ENCODE measurements around the gene KRTAP10-1. TPM values are rescaled to one million over a fixed set of nuclear protein-coding genes. Genes with fewer than 3 reads are reported as not detected.

Gene KRTAP10-1
- total and polyA plus RNA-seq, 9 of the 15 experiments (the other 6 are each of a cell fraction or from before 2014, with no cell fraction given): not detected

- Histone ChIP-seq H3K4me3 (no peak overlapping the region), H4K20me1 (replicated peaks; ENCODE audit: control insufficient read depth, insufficient read depth, low read length) (peaks cover 9% of the 10 kb centered on the region; the same call in 1 of the 2 replicates), H3K79me2 (ENCODE audit: control insufficient read depth, insufficient read depth, low read length) (no peaks in the 10 kb centered on the region), H3K4me2 (ENCODE audit: insufficient read depth, low read length) (no peak overlapping the region), H3K9ac (ENCODE audit: insufficient read depth in 1 of 2, low read depth in 2 of 2, low read length in 2 of 2) (no peak overlapping the region), H3K27ac (ENCODE audit: extremely low read depth, low read depth, low read length) (no peak overlapping the region), H3K9me3 (replicated peaks; ENCODE audit: control insufficient read depth, insufficient read depth, low read depth, low read length) (peaks cover 21% of the 10 kb centered on the region; the same call in 1 of the 2 replicates), H3K36me3 (ENCODE audit: control insufficient read depth, insufficient read depth, low read length) (no peaks in the 10 kb centered on the region), H2AFZ (ENCODE audit: low read depth, low read length) (no peak overlapping the region), H3K4me1 (replicated peaks in 1 of 2; ENCODE audit: control insufficient read depth in 2 of 2, insufficient read depth in 2 of 2, low read length in 2 of 2) (peaks cover 0 to 26% of the 10 kb centered on the region in 2 experiments; a peak in 1 of 5 replicates), H3K9me1 (ENCODE audit: control insufficient read depth, insufficient read depth, low read length) (no peaks in the 10 kb centered on the region), H3K27me3 (ENCODE audit: control insufficient read depth in 2 of 2, insufficient read depth in 2 of 2, low read length in 2 of 2) (peaks cover 18 to 46% of the 10 kb centered on the region in 2 experiments; a peak in 3 of 5 replicates)
- TF ChIP-seq, protein P1, sequence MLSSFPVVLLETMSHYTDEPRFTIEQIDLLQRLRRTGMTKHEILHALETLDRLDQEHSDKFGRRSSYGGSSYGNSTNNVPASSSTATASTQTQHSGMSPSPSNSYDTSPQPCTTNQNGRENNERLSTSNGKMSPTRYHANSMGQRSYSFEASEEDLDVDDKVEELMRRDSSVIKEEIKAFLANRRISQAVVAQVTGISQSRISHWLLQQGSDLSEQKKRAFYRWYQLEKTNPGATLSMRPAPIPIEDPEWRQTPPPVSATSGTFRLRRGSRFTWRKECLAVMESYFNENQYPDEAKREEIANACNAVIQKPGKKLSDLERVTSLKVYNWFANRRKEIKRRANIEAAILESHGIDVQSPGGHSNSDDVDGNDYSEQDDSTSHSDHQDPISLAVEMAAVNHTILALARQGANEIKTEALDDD (IDR thresholded peaks at IDR 0.05): peak; percentile 87
- TF ChIP-seq ZNF140 (CRISPR knock-in tag; IDR thresholded peaks at IDR 0.05): no peak
- BruUV-seq (replicated peaks): no TSS peak
- ATAC-seq (no peak), DNase-seq (ENCODE audit: extremely low read depth in 1 of 4, low spot score in 3 of 4) (no peak), FAIRE-seq (peak; percentile 44)
- POLR2A ChIA-PET: no interaction called here
- in situ Hi-C loops (cut with MboI): no loop called here
- intact Hi-C loops (cut with micrococcal nuclease): no loop called here
- CTCF ChIA-PET (ENCODE audit: low intra/inter-chr PET ratio): no interaction called here
- WGBS (ENCODE audit: insufficient coverage, low coverage, missing lambda C conversion rate): 0% methylated on average over 1 of the region's 1 CpG
Observed at GRCh38 chr21:44523567-44524413, 16.2 kb downstream of the KRTAP10-1 start.

- FAIRE-seq (no peak), ATAC-seq (no peak), DNase-seq (ENCODE audit: extremely low read depth in 1 of 4, low spot score in 3 of 4) (no peak)
- BruUV-seq (replicated peaks): no TSS peak
- 0% methylated on average over 1 of the region's 1 CpG for WGBS (ENCODE audit: insufficient coverage, low coverage, missing lambda C conversion rate)
- Histone ChIP-seq H3K27me3 (ENCODE audit: control insufficient read depth in 2 of 2, insufficient read depth in 2 of 2, low read length in 2 of 2) (peaks cover 10 to 35% of the 10 kb centered on the region in 2 experiments; a peak in 3 of 5 replicates), H3K4me1 (replicated peaks in 1 of 2; ENCODE audit: control insufficient read depth in 2 of 2, insufficient read depth in 2 of 2, low read length in 2 of 2) (peaks cover 0 to 26% of the 10 kb centered on the region in 2 experiments; a peak in 1 of 5 replicates), H3K9me3 (replicated peaks; ENCODE audit: control insufficient read depth, insufficient read depth, low read depth, low read length) (peaks cover 21% of the 10 kb centered on the region; the same call in 1 of the 2 replicates), H3K36me3 (ENCODE audit: control insufficient read depth, insufficient read depth, low read length) (no peaks in the 10 kb centered on the region), H3K27ac (ENCODE audit: extremely low read depth, low read depth, low read length) (no peak overlapping the region), H4K20me1 (replicated peaks; ENCODE audit: control insufficient read depth, insufficient read depth, low read length) (peaks cover 3% of the 10 kb centered on the region; the same call in 1 of the 2 replicates), H3K9ac (ENCODE audit: insufficient read depth in 1 of 2, low read depth in 2 of 2, low read length in 2 of 2) (no peak overlapping the region), H3K4me2 (ENCODE audit: insufficient read depth, low read length) (no peak overlapping the region), H3K79me2 (ENCODE audit: control insufficient read depth, insufficient read depth, low read length) (no peaks in the 10 kb centered on the region), H2AFZ (ENCODE audit: low read depth, low read length) (no peak overlapping the region), H3K9me1 (ENCODE audit: control insufficient read depth, insufficient read depth, low read length) (no peaks in the 10 kb centered on the region), H3K4me3 (no peak overlapping the region)
- in situ Hi-C loops (cut with MboI): no loop called here
- no peak for TF ChIP-seq RHOXF2B (CRISPR knock-in tag; conservative IDR thresholded peaks at IDR 0.05)
- TF ChIP-seq, protein P1 (IDR thresholded peaks at IDR 0.05): peak; percentile 50; the same call in 1 of the 2 replicates
- ChIA-PET POLR2A (no interaction called here), CTCF (ENCODE audit: low intra/inter-chr PET ratio) (no interaction called here)
- intact Hi-C loops (cut with micrococcal nuclease): no loop called here
Observed at GRCh38 chr21:44522753-44523204, 17.2 kb downstream of the KRTAP10-1 start.

Data from K562 (cell line).